ENCODE data around the gene KCNE1.

Gene KCNE1

DNA sequence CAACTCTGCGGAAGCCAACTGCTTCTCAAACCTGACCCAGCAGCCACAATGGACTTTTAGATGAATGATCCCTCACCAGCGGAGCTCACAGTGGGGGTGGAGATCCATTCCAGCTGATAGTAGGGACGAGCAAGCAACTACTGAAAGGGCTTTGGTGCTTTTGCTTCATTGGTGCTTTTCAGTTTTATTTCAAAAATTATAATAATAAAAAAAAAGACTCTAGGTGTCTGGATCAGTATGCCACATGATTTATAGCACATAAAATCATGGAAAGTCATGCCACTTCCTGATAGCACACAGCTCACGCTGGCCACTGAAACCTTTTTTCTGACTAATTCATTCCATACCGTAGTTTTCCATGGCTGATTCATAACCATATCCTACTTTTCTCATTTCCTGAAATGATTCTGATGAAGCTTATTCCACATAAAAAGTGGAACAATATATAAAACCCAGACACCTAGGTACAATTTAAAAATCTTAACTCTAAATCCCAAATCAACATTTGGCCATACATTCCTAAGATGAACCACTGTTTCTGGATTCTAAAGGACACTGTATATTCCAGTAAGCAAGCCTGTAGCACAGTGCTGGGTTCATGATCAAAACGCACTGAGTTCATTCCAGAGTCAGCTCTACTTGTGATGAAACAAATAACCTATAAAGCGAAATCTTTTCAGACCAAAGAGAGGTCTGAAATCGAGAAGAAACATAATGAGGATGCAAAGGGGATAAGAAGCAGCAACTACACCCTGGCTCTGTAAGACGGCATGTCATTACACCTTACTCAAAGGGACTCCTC, 41.3 kb upstream of the KCNE1 start:
- TF ChIP-seq TAF1 (IDR thresholded peaks at IDR 0.05; ENCODE audit: low read depth) (no peak), YY1 (IDR thresholded peaks at IDR 0.05; ENCODE audit: low read depth) (no peak), EP300 (IDR thresholded peaks at IDR 0.05; ENCODE audit: borderline replicate concordance) (no peak), CEBPB (IDR thresholded peaks at IDR 0.05) (no peak), NFIC (IDR thresholded peaks at IDR 0.05) (no peak), FOXM1 (IDR thresholded peaks at IDR 0.05; ENCODE audit: borderline replicate concordance, low read depth) (no peak), CREB1 (IDR thresholded peaks at IDR 0.05; ENCODE audit: low read depth) (no peak), RAD21 (IDR thresholded peaks at IDR 0.05; ENCODE audit: low read depth) (no peak), TCF12 (IDR thresholded peaks at IDR 0.05; ENCODE audit: low read depth) (no peak), ZBTB7A (IDR thresholded peaks at IDR 0.05; ENCODE audit: low read depth) (no peak), TEAD4 (IDR thresholded peaks at IDR 0.05) (no peak), EGR1 (IDR thresholded peaks at IDR 0.05) (no peak)
- TF ChIP-seq, protein P1, sequence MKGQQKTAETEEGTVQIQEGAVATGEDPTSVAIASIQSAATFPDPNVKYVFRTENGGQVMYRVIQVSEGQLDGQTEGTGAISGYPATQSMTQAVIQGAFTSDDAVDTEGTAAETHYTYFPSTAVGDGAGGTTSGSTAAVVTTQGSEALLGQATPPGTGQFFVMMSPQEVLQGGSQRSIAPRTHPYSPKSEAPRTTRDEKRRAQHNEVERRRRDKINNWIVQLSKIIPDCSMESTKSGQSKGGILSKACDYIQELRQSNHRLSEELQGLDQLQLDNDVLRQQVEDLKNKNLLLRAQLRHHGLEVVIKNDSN (IDR thresholded peaks at IDR 0.05): no peak
- TF ChIP-seq, protein P2, sequence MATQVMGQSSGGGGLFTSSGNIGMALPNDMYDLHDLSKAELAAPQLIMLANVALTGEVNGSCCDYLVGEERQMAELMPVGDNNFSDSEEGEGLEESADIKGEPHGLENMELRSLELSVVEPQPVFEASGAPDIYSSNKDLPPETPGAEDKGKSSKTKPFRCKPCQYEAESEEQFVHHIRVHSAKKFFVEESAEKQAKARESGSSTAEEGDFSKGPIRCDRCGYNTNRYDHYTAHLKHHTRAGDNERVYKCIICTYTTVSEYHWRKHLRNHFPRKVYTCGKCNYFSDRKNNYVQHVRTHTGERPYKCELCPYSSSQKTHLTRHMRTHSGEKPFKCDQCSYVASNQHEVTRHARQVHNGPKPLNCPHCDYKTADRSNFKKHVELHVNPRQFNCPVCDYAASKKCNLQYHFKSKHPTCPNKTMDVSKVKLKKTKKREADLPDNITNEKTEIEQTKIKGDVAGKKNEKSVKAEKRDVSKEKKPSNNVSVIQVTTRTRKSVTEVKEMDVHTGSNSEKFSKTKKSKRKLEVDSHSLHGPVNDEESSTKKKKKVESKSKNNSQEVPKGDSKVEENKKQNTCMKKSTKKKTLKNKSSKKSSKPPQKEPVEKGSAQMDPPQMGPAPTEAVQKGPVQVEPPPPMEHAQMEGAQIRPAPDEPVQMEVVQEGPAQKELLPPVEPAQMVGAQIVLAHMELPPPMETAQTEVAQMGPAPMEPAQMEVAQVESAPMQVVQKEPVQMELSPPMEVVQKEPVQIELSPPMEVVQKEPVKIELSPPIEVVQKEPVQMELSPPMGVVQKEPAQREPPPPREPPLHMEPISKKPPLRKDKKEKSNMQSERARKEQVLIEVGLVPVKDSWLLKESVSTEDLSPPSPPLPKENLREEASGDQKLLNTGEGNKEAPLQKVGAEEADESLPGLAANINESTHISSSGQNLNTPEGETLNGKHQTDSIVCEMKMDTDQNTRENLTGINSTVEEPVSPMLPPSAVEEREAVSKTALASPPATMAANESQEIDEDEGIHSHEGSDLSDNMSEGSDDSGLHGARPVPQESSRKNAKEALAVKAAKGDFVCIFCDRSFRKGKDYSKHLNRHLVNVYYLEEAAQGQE (IDR thresholded peaks at IDR 0.05; ENCODE audit: low read depth): no peak
- TF ChIP-seq, protein P3, sequence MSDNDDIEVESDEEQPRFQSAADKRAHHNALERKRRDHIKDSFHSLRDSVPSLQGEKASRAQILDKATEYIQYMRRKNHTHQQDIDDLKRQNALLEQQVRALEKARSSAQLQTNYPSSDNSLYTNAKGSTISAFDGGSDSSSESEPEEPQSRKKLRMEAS (IDR thresholded peaks at IDR 0.05): no peak

DNA sequence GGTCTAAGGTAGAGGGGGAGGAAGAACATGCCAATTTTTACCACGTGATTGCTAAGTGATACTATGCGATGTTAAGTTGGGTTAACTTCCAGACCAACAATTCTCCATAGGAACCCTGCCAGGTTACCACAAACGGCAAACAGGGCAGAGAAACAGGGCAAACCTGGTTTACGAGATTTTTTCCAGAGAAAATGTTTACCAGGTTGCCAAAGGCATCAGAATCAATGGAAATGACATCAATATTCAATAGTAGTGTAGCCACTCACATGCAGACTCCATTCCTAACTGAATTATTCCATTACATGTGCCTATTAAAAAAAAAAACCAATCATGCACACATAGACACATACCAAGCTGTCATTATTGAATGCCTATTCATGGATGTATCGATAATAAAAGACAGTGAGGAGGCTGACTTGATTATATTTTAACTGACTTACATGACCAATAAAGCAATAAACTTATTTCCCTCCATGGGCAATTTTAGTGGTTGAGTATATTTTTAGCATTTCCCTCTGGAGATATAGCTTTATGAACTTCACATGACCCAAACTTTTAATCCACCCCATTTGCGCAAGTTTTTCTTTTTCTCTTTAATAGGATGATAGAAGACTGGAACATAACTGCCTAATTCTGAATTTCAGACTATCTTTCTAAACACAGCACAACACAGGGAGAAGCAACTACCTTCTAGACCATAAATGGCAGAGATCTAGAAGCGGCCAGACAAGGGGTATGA, 40.5 kb upstream of the KCNE1 start:
- TF ChIP-seq ZBTB7A (IDR thresholded peaks at IDR 0.05; ENCODE audit: low read depth) (no peak), CREB1 (IDR thresholded peaks at IDR 0.05; ENCODE audit: low read depth) (no peak), CEBPB (IDR thresholded peaks at IDR 0.05) (no peak), RAD21 (IDR thresholded peaks at IDR 0.05; ENCODE audit: low read depth) (no peak)

DNA sequence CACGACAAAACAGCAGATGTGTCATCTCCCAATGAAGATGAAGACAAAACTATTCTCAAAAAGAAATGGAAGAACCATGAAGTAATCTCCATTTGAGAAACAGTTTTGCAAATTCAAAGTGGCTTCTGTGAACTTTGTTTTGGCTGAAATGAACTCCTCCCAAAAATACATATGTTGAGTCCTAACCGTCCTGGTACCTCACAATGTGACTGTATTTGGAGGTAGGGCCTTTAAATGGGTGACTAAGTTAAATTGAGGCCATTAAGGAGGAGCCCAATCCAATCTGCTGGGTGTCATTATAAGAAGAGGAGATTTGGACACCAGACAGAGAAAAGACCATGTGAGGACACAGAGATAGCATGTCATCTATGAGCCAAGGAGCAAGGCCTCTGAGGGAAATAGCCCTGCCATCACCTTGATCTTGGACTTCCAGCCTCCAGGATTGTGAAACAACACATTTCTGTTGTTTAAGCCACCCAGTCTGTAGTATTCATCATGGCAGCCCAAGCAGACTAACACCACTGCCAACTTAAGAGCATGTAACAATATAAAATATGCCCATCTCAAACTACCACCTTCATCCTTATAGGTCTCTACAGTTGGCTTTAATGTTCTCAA, 38.3 kb upstream of the KCNE1 start:
- TF ChIP-seq TAF1 (IDR thresholded peaks at IDR 0.05; ENCODE audit: low read depth) (no peak), ZBTB7A (IDR thresholded peaks at IDR 0.05; ENCODE audit: low read depth) (no peak), NFIC (IDR thresholded peaks at IDR 0.05) (no peak), CREB1 (IDR thresholded peaks at IDR 0.05; ENCODE audit: low read depth) (no peak), TEAD4 (IDR thresholded peaks at IDR 0.05) (no peak), TCF12 (IDR thresholded peaks at IDR 0.05; ENCODE audit: low read depth) (no peak), CEBPB (IDR thresholded peaks at IDR 0.05) (no peak), RAD21 (IDR thresholded peaks at IDR 0.05; ENCODE audit: low read depth) (no peak), FOXM1 (IDR thresholded peaks at IDR 0.05; ENCODE audit: borderline replicate concordance, low read depth) (no peak), YY1 (IDR thresholded peaks at IDR 0.05; ENCODE audit: low read depth) (no peak), EP300 (IDR thresholded peaks at IDR 0.05; ENCODE audit: borderline replicate concordance) (no peak)
- TF ChIP-seq, protein P1 (IDR thresholded peaks at IDR 0.05): no peak
- TF ChIP-seq, protein P3 (IDR thresholded peaks at IDR 0.05): no peak

DNA sequence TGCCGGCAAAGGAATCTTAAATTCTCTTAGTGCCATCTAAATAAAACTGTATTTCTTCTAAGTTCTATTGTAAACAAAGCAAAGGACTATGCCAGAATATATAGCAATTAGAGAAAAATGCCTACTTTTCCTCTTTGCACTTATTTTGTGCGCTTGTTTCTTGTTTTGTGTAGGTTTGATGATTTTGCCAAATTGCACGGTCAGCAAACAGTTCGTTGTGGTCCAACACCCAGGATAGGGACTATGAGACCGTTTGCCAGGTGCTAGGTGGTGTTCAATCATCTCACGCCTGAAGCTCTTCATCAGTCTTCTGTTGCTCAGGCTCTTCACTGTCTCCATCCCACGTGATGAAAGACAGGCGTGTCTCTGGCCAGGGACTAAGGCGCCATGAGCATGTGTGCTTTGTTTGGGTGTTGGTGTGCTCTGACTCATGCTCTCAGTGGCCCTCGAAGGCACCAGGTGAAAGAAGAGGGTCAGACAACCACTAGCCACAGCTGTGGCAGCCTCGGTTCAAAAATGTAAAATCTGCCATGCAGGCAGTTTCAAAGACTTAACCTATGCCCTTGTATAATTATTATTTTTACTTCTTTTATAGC, 36.9 kb upstream of the KCNE1 start:
- TF ChIP-seq TCF12 (IDR thresholded peaks at IDR 0.05; ENCODE audit: low read depth) (no peak), NFIC (IDR thresholded peaks at IDR 0.05) (no peak), EP300 (IDR thresholded peaks at IDR 0.05; ENCODE audit: borderline replicate concordance) (no peak), RAD21 (IDR thresholded peaks at IDR 0.05; ENCODE audit: low read depth) (no peak), YY1 (IDR thresholded peaks at IDR 0.05; ENCODE audit: low read depth) (no peak), CREB1 (IDR thresholded peaks at IDR 0.05; ENCODE audit: low read depth) (no peak), ZBTB7A (IDR thresholded peaks at IDR 0.05; ENCODE audit: low read depth) (no peak), TEAD4 (IDR thresholded peaks at IDR 0.05) (no peak)

- no peak for TF ChIP-seq CEBPB (IDR thresholded peaks at IDR 0.05)
- TF ChIP-seq EP300 (IDR thresholded peaks at IDR 0.05; ENCODE audit: borderline replicate concordance): no peak
- no peak for TF ChIP-seq TEAD4 (IDR thresholded peaks at IDR 0.05)
- no peak for TF ChIP-seq TCF12 (IDR thresholded peaks at IDR 0.05; ENCODE audit: low read depth)
- TF ChIP-seq, protein P3 (IDR thresholded peaks at IDR 0.05): no peak
- no peak for TF ChIP-seq TAF1 (IDR thresholded peaks at IDR 0.05; ENCODE audit: low read depth)
- TF ChIP-seq, protein P2 (IDR thresholded peaks at IDR 0.05; ENCODE audit: low read depth): no peak
Measured at GRCh38 chr21:34546542-34546941, 34.5 kb upstream of the KCNE1 start.

Data from Ishikawa (cell line).